Central memory CD8-positive, alpha-beta T cell (primary cell): ENCODE data around the gene TECPR1.
"Not testable (repeated sequence)": the region's sequence is repeated elsewhere in the genome, so short reads cannot be mapped to it uniquely, and the experiment has no call there.

ENCODE experiments used
- ATAC-seq: fragments of 150-1000 bp; cut with Tn5 transposase; replicated peaks from 2 replicates; pipeline ENCODE4 v1.10.0; 2022; ENCODE audit warnings: mild to moderate bottlenecking, moderate FRiP score, moderate number of reproducible peaks; ENCODE audit not compliant: poor library complexity, severe bottlenecking; ENCODE audit errors: extremely low read depth
- DNase-seq, 2 donors: peaks; one replicate each; pipeline ENCODE4 v3.0.0; 2021; ENCODE audit warnings: low spot score in 2 of 2
- H3K27ac Mint-ChIP-seq: one replicate; pipeline ENCODE4 v1.8.0; 2022; ENCODE audit warnings: low read depth, mild to moderate bottlenecking, moderate library complexity, mixed read lengths
- H3K27me3 Mint-ChIP-seq: one replicate; pipeline ENCODE4 v1.8.0; 2022; ENCODE audit warnings: mixed read lengths
- H3K36me3 Mint-ChIP-seq: one replicate; pipeline ENCODE4 v1.8.0; 2022; ENCODE audit warnings: mild to moderate bottlenecking, moderate library complexity, mixed read lengths; ENCODE audit not compliant: insufficient read depth
- H3K4me1 Mint-ChIP-seq: one replicate; pipeline ENCODE4 v1.8.0; 2022; ENCODE audit warnings: mixed read lengths
- H3K4me3 Mint-ChIP-seq: one replicate; pipeline ENCODE4 v1.8.0; 2022; ENCODE audit warnings: mild to moderate bottlenecking, moderate library complexity, mixed read lengths
- H3K9me3 Mint-ChIP-seq: one replicate; pipeline ENCODE4 v1.8.0; 2022; ENCODE audit warnings: mixed read lengths

TECPR1 gene

DNA sequence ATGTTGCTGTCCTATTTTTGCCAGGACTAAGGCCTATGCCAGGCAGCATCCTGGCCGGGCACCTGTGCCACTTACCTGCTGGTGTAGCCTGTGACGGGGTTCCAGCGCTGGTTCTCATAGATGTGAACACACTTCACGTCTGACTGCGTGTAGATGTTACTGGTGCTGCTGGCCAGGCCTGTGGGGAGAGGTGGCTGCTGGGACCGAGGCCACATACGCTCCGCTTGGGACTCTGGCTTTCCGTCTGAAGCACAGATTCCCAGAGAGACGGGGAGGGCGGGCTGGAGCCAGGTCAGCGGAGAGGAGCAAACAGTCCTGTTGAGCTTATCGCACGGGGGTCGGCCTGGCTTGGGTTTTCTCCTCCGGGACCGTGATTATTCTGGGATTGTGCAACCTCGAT, 24.1 kb downstream of the TECPR1 start:
- ATAC-seq (no peak), DNase-seq (no peak)
- Mint-ChIP-seq H3K27me3 (no peaks in the 10 kb centered on the region), H3K9me3 (no peaks in the 10 kb centered on the region), H3K36me3 (peaks cover 34% of the 10 kb centered on the region), H3K4me1 (no peaks in the 10 kb centered on the region), H3K27ac (no peak overlapping the region), H3K4me3 (no peak overlapping the region)

DNA sequence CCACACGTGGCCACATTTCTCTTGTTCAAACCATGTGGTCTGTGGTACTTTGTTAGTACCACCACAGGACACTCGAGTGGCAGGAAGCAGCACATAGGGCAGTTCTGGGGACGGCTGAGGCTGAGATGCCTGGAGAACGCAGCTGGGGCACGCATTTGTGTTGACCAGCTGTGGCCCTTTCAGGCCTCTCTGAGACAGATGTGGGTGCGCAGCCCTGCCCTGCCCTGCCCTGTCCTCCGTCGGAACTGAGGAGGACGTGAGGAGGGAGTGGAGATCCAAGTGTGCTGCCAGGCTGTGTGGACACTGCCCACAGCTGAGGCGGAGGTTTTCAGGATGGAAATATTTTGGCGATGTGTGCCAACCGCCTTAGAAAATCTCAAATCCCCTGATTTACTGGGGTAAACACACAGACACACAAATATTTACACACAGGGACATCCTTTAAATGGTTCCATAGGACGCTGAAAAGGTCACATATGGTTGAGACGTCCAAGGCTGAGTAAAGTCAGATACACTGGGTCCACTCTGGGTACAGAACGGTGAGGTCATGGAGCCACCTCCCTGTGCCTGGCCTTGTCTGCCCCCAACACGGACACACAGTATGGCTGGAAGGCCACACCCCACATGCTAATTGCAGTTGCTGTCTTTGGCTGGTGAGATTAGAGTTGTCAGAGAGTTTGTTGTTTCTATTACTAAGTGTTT, 26.0 kb downstream of the TECPR1 start:
- H3K9me3 Mint-ChIP-seq: no peaks in the 10 kb centered on the region
- H3K27me3 Mint-ChIP-seq: no peaks in the 10 kb centered on the region
- no peak for ATAC-seq
- no peaks in the 10 kb centered on the region for H3K4me1 Mint-ChIP-seq
- no peak for DNase-seq
- H3K27ac Mint-ChIP-seq: no peak overlapping the region
- H3K36me3 Mint-ChIP-seq: peaks cover 38% of the 10 kb centered on the region
- no peak overlapping the region for H3K4me3 Mint-ChIP-seq

DNA sequence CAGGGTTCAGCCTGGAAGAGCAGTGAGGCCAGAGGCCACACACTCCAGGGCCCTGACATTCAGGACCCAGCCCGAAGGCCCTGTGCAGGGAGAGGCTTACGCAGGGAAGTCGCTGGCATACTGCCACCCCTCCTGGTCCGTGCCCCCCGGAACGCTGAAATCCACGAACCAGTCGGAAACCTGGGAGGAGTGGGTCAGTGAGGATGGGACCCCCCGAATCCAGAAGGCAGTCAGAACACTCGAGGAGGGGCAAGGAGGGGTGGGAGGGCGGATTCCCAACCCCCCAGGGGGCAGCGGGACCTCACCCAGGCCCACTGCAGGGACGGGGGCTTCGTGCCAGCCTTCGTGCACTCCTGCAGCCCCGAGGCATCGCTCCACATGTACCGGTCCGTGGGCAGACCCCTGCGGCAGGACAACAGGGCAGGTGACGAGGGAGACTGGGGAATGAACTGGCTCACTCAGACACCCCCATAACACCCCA, 27.3 kb downstream of the TECPR1 start:
- no peaks in the 10 kb centered on the region for H3K9me3 Mint-ChIP-seq
- no peak for DNase-seq
- no peaks in the 10 kb centered on the region for H3K27me3 Mint-ChIP-seq
- no peak for ATAC-seq
- peaks cover 36% of the 10 kb centered on the region for H3K36me3 Mint-ChIP-seq
- no peak overlapping the region for H3K4me3 Mint-ChIP-seq
- H3K4me1 Mint-ChIP-seq: no peaks in the 10 kb centered on the region
- no peak overlapping the region for H3K27ac Mint-ChIP-seq

DNA sequence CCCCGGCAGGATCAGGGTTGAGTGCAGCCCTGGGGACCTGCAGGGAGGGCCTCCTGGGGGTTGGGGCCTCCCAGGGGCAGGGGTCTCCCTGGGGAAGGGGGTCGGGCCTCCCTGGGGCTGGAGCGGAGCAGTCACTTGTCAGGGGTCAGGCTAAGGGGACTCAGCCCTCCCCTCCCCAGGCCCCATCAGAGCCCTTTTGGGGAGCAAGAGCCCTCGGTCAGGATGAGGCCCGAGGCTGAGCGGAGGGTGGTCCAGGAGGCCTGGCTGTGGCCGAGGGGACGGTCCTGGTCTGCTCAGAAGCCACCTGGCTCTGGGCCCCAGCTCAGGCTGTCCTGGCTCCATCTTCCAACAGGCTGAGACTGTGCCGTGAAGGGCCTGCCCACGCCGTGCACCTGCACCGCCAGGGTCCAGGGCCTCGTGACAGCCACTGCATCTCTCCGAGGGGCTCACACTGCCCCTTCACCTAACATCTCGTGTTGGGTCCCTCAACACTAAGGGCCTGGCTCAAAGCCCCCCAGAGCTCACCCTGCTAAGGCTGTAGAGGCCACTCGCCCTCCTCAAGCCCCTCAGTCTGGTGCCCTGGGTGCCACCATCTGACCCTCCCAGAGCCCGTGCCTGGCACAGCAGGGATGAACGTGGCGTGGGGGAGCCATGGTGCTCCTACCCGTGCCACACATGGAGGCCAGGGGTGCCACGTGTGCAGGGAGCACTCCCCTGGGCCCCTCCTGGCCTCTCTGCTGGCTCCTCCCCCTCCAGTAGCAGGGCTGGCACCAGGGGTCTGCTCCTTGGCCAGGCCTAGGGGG, 27.9 kb downstream of the TECPR1 start:
- DNase-seq (no peak), ATAC-seq (no peak)
- H3K27ac Mint-ChIP-seq: no peak overlapping the region
- no peaks in the 10 kb centered on the region for H3K27me3 Mint-ChIP-seq
- H3K36me3 Mint-ChIP-seq: peaks cover 41% of the 10 kb centered on the region
- no peaks in the 10 kb centered on the region for H3K9me3 Mint-ChIP-seq
- no peak overlapping the region for H3K4me3 Mint-ChIP-seq
- peaks cover 6% of the 10 kb centered on the region for H3K4me1 Mint-ChIP-seq

DNA sequence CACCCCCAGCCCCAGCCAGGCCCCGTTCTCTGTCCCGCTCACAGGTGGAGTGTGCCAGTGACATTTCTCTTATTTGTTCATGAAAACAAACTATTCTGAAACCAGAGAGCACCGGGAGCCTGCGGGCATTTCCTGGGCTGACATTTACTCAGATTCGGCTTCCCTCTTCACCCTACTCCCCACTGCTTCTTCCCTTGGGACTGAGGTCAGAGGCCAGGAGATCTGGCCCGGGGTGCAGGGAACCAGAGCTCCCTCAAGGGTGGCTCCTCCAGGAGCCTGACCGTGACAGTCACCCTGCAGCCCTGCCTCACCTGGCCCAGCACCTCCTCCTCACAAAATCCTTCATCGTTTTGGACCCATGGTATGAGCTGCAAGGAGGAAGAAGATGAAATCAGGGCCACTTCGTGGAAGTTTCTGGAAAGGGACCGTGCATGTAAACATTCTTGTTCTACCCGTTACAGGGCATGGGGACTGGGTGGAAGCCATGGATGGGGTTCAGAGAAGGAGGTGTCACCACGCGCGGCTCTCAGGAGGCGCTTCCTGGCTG, 28.6 kb downstream of the TECPR1 start:
- ATAC-seq (no peak), DNase-seq (no peak)
- H3K27ac Mint-ChIP-seq: no peak overlapping the region
- H3K4me3 Mint-ChIP-seq: no peak overlapping the region
- H3K9me3 Mint-ChIP-seq: no peaks in the 10 kb centered on the region
- peaks cover 12% of the 10 kb centered on the region for H3K4me1 Mint-ChIP-seq
- no peaks in the 10 kb centered on the region for H3K27me3 Mint-ChIP-seq
- H3K36me3 Mint-ChIP-seq: peaks cover 40% of the 10 kb centered on the region

DNA sequence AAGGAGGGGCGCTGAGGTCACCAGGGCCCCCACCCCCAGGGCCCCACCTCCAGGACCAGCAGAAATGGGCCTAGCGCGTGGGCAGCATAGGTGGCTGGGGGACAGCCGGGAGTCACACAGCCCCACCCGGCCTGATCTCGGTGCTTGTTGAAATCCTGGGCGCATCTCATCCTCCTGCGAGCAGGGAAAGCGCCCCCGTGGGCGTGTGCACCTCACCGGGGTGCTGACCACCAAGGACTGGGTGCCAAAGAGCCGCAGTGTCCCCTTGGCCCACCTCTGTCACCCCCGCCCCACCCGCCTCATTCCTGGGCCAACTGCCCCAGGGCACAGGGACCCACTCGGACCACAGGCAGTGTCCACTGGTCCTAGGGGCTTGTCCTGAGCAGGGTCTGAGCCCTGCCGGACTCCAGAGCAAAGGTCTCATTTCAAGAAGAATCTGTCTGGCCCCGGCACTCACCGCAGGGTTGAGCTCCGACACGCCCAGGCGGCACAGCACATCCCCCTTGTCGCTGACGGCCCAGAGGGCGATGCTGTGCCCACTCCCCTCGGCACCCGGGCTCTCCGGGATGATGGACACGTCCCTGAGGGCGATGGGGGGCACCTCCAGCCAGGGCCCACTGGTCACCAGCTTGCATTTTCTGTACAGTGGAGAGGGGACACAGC, 29.4 kb downstream of the TECPR1 start:
- H3K4me3 Mint-ChIP-seq: no peak overlapping the region
- ATAC-seq (no peak), DNase-seq (no peak)
- no peaks in the 10 kb centered on the region for H3K27me3 Mint-ChIP-seq
- H3K9me3 Mint-ChIP-seq: no peaks in the 10 kb centered on the region
- peaks cover 16% of the 10 kb centered on the region for H3K4me1 Mint-ChIP-seq
- H3K36me3 Mint-ChIP-seq: peaks cover 40% of the 10 kb centered on the region
- H3K27ac Mint-ChIP-seq: no peak overlapping the region

DNA sequence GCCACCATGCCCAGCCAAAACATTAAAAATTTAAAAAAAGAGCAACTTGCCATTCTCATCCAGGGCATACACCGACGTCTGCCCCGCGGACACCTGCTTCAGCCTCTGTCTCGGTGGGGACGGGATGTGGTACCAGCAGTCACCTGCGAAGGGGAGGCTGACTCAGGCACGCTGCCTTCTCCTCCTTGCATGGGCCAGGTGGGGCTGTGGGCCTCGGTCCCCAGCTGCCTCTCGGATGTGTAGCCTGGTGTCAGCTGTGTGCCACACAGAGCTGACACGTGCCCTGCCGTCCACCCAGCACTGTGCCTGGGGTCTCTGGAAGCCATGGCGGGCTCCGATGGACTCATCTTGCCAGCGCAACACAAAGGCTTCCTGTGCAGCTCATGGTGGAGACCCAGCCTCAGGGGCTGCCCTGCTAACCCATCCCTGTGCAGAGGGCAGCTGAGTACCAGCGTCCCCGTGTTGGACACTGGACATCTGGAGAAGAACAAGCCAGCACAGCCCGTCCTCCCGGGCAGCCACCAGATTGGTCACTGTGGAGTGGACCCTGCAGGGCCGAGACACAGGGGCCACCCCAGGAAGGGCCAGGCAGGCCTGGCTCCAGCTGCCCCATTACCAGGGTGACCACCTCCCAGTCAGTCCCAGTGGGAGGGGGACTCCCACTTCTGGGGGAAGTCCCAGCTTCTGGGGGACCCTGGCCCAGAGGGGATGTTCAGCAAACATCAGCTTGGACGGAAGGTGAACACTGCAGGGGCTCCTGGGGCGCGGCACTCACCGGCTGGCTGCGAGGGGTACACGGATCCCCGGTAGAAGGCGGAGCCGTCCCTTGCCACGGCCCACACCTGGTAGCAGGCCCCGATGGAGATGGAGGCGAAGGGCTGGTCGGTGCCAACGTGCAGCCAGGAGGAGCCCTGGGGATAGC, 30.2 kb downstream of the TECPR1 start:
- Mint-ChIP-seq H3K27ac (no peak overlapping the region), H3K4me3 (no peak overlapping the region), H3K36me3 (peaks cover 39% of the 10 kb centered on the region), H3K27me3 (no peaks in the 10 kb centered on the region), H3K4me1 (peaks cover 16% of the 10 kb centered on the region), H3K9me3 (no peaks in the 10 kb centered on the region)
- DNase-seq (no peak), ATAC-seq (no peak)

DNA sequence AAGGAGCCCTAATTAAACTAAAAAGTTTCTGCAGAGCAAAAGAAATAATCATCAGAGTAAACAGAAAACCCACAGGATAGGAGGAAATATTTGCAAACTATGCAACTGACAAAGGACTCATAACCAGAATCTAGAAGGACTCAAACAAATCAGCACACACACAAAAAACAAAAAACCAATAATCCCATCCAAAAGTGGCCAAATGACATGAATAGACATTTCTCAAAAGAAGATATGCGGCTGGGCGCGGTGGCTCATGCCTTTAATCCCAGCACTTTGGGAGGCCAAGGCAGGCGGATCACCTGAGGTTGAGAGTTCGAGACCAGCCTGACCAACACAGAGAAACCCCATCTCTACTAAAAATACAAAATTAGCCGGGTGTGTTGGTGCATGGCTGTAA, 32.6 kb downstream of the TECPR1 start:
- not testable (repeated sequence) for H3K9me3 Mint-ChIP-seq, ATAC-seq, H3K4me3 Mint-ChIP-seq, H3K27me3 Mint-ChIP-seq, H3K27ac Mint-ChIP-seq, DNase-seq
- peaks cover 16% of the 10 kb centered on the region for H3K4me1 Mint-ChIP-seq
- peaks cover 29% of the 10 kb centered on the region for H3K36me3 Mint-ChIP-seq

DNA sequence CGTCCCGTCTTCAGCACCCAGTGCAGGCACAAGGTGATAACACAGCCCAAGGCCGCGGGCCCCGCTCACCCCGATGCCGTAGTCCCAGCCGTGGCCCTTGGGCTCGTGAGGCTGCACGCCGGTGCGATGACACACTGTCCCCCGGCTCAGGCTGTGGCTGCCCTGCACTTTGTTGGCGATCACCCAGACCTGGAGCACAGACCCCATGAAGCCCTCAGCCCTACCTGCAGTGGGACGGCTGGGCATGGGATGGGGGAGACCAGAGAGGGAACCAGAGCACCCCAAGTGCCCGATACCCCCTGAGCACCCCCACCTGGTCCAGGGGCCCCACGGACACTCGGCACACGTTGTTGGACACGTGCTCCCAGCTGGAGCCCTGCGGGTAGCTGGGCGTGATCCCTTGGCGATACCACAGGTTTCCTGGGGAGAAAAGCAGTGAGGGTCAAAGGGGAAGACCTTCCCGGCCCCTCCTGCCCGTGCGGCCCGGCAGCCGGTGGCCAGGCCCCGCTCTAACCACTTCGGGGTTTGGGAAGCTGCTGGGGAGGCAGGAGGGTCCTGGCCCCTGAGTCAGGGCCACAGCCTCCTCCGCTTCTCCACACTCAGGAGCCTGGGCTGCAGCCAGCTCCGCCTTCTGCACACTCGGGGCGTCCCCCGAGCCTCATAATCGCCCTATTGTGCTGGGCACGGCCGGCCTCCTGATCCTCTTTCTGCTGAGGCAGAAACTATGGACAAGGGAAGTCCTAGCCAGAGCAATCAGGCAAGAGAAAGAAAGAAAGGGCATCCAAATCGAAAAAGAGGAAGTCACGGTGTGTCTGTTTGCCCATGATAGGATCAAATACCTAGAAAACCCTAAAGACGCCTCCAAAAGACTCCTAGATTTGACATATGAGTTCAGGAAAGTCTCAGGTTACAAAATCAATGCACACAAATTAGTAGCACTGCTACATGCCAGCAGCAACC, 34.1 kb downstream of the TECPR1 start:
- H3K9me3 Mint-ChIP-seq: no peaks in the 10 kb centered on the region
- H3K4me1 Mint-ChIP-seq: peaks cover 16% of the 10 kb centered on the region
- no peaks in the 10 kb centered on the region for H3K27me3 Mint-ChIP-seq
- DNase-seq (no peak), ATAC-seq (no peak)
- peaks cover 26% of the 10 kb centered on the region for H3K36me3 Mint-ChIP-seq
- H3K27ac Mint-ChIP-seq: peak overlapping the region; percentile 19
- H3K4me3 Mint-ChIP-seq: no peak overlapping the region

DNA sequence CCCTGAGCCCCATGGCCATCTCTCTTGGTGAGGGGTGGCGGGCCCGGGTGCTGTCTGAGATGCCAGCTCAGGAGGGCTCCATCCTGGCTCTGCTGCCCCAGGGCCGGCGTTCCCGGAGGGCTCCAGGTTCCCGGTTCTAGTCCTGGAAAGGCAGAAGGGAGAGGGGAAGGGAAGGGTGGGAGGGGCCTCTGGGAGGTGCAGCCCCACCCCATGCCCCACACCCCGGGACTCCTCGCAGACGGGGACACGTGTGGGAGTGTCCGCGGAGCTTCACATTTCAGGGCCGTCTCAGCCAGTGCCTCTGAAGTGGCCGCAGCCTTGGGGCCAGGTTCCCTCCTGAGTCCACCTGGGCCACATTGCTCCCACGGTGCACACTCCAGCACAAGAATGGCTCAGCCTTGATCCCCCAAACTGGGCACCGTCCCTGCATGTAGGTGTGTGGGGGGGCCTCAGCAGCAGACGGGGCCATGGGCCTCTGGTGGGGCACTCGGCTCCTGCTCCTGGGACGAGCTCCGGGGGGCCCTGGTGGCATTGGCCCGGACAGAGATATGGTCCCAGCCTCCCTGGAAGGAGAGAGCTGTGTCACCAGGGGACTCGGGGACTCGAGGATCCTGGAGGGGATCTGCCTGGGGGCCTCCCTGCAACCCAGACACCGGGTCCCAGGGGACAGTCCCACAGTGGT, 35.0 kb downstream of the TECPR1 start:
- Mint-ChIP-seq H3K4me1 (peaks cover 16% of the 10 kb centered on the region), H3K4me3 (no peak overlapping the region), H3K27me3 (no peaks in the 10 kb centered on the region), H3K9me3 (no peaks in the 10 kb centered on the region), H3K27ac (no peak overlapping the region), H3K36me3 (peaks cover 26% of the 10 kb centered on the region)
- DNase-seq (no peak), ATAC-seq (no peak)
